ENCODE data around the gene PHF20. TPM values are rescaled to one million over a fixed set of nuclear protein-coding genes. Genes with fewer than 3 reads are reported as not detected.

PHF20 gene
- total and polyA plus RNA-seq, 2 of the 13 experiments (the other 11 are each of a cell fraction or from before 2014, with no cell fraction given): 22.8 to 34.1 TPM

DNA sequence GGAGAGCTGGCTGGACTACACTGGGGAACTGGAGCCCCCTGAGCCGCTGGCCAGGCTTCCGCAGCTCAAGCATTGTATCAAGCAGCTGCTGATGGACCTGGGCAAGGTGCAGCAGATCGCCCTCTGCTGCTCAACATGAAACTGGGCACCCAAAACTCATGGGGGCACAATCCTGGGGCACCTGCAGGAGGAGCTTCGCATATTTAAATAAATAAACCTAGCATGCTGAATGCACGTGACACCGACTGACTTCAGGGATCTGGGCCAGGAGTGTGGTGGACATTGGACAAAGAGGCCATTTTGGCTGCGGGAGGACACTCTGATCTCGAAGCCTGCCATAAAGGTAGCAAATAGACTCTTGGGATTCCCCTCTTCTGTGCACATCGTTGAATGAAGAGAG is 175.7 kb downstream of the PHF20 start (continued):
- TF ChIP-seq MTA1 (CRISPR knock-in tag; IDR thresholded peaks at IDR 0.05; ENCODE audit: borderline replicate concordance) (no peak), TOPORS (CRISPR knock-in tag; IDR thresholded peaks at IDR 0.05) (no peak), ZNF501 (CRISPR knock-in tag; IDR thresholded peaks at IDR 0.05) (peak; percentile 53; the same call in 1 of the 2 replicates), KLF15 (CRISPR knock-in tag; IDR thresholded peaks at IDR 0.05; ENCODE audit: borderline replicate concordance) (no peak), ZMYM4 (CRISPR knock-in tag; IDR thresholded peaks at IDR 0.05) (0 out of 2 replicates have a peak, but pooled peaks have one; percentile 34), TARDBP (CRISPR knock-in tag; IDR thresholded peaks at IDR 0.05) (peak; percentile 36; the same call in 1 of the 2 replicates), XRCC5 (optimal IDR thresholded peaks at IDR 0.05; ENCODE audit: low read length) (peak; percentile 93), ZNF232 (CRISPR knock-in tag; IDR thresholded peaks at IDR 0.05; ENCODE audit: borderline replicate concordance) (no peak), NR2F6 (IDR thresholded peaks at IDR 0.05) (no peak), NR2F6 (CRISPR knock-in tag; IDR thresholded peaks at IDR 0.05) (no peak), SP2 (CRISPR knock-in tag; IDR thresholded peaks at IDR 0.05) (peak; percentile 26; the same call in 1 of the 2 replicates), SMAD9 (CRISPR knock-in tag; IDR thresholded peaks at IDR 0.05) (no peak), ZNF468 (CRISPR knock-in tag; IDR thresholded peaks at IDR 0.05) (no peak), ZBTB7A (CRISPR knock-in tag; IDR thresholded peaks at IDR 0.05) (no peak), ZNF605 (CRISPR knock-in tag; IDR thresholded peaks at IDR 0.05) (no peak), NPAS2 (CRISPR knock-in tag; IDR thresholded peaks at IDR 0.05; ENCODE audit: borderline replicate concordance) (no peak), ZNF337 (CRISPR knock-in tag; IDR thresholded peaks at IDR 0.05; ENCODE audit: borderline replicate concordance, low read depth) (no peak)
- TF ChIP-seq, protein P1, sequence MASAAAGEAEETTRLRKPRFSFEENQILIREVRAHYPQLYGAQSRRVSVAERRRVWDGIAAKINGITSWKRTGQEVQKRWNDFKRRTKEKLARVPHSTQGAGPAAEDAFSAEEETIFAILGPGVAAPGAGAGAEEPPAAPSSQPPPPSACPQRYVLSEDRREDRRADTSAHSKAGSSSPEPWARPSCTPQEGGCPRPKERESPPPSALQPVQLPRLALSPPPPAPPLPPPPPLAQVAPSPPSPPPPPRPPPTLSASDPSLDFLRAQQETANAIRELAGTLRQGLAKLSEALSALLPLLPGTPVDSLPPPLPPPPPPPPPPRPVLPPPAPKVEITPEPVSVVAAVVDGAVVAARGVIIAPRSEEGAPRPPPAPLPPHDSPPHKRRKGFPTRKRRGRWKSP (CRISPR knock-in tag; IDR thresholded peaks at IDR 0.05): no peak
- TF ChIP-seq, protein P2, sequence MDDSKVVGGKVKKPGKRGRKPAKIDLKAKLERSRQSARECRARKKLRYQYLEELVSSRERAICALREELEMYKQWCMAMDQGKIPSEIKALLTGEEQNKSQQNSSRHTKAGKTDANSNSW (CRISPR knock-in tag; IDR thresholded peaks at IDR 0.05; ENCODE audit: borderline replicate concordance): no peak
- TF ChIP-seq, protein P3, sequence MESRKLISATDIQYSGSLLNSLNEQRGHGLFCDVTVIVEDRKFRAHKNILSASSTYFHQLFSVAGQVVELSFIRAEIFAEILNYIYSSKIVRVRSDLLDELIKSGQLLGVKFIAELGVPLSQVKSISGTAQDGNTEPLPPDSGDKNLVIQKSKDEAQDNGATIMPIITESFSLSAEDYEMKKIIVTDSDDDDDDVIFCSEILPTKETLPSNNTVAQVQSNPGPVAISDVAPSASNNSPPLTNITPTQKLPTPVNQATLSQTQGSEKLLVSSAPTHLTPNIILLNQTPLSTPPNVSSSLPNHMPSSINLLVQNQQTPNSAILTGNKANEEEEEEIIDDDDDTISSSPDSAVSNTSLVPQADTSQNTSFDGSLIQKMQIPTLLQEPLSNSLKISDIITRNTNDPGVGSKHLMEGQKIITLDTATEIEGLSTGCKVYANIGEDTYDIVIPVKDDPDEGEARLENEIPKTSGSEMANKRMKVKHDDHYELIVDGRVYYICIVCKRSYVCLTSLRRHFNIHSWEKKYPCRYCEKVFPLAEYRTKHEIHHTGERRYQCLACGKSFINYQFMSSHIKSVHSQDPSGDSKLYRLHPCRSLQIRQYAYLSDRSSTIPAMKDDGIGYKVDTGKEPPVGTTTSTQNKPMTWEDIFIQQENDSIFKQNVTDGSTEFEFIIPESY (CRISPR knock-in tag; IDR thresholded peaks at IDR 0.05): 0 out of 2 replicates have a peak, but pooled peaks have one; percentile 50
- TF ChIP-seq, protein P4, sequence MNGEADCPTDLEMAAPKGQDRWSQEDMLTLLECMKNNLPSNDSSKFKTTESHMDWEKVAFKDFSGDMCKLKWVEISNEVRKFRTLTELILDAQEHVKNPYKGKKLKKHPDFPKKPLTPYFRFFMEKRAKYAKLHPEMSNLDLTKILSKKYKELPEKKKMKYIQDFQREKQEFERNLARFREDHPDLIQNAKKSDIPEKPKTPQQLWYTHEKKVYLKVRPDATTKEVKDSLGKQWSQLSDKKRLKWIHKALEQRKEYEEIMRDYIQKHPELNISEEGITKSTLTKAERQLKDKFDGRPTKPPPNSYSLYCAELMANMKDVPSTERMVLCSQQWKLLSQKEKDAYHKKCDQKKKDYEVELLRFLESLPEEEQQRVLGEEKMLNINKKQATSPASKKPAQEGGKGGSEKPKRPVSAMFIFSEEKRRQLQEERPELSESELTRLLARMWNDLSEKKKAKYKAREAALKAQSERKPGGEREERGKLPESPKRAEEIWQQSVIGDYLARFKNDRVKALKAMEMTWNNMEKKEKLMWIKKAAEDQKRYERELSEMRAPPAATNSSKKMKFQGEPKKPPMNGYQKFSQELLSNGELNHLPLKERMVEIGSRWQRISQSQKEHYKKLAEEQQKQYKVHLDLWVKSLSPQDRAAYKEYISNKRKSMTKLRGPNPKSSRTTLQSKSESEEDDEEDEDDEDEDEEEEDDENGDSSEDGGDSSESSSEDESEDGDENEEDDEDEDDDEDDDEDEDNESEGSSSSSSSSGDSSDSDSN (CRISPR knock-in tag; IDR thresholded peaks at IDR 0.05): no peak
- TF ChIP-seq, protein P5, sequence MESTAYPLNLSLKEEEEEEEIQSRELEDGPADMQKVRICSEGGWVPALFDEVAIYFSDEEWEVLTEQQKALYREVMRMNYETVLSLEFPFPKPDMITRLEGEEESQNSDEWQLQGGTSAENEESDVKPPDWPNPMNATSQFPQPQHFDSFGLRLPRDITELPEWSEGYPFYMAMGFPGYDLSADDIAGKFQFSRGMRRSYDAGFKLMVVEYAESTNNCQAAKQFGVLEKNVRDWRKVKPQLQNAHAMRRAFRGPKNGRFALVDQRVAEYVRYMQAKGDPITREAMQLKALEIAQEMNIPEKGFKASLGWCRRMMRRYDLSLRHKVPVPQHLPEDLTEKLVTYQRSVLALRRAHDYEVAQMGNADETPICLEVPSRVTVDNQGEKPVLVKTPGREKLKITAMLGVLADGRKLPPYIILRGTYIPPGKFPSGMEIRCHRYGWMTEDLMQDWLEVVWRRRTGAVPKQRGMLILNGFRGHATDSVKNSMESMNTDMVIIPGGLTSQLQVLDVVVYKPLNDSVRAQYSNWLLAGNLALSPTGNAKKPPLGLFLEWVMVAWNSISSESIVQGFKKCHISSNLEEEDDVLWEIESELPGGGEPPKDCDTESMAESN (CRISPR knock-in tag; conservative IDR thresholded peaks at IDR 0.05): no peak
- TF ChIP-seq, protein P6, sequence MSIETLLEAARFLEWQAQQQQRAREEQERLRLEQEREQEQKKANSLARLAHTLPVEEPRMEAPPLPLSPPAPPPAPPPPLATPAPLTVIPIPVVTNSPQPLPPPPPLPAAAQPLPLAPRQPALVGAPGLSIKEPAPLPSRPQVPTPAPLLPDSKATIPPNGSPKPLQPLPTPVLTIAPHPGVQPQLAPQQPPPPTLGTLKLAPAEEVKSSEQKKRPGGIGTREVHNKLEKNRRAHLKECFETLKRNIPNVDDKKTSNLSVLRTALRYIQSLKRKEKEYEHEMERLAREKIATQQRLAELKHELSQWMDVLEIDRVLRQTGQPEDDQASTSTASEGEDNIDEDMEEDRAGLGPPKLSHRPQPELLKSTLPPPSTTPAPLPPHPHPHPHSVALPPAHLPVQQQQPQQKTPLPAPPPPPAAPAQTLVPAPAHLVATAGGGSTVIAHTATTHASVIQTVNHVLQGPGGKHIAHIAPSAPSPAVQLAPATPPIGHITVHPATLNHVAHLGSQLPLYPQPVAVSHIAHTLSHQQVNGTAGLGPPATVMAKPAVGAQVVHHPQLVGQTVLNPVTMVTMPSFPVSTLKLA (IDR thresholded peaks at IDR 0.05): no peak
